Activated CD8-positive, alpha-beta T cell treated with anti-CD3 and anti-CD28 coated beads for 36 hours (primary cell): ENCODE measurements around the gene GSE1. TPM values are rescaled to one million over a fixed set of nuclear protein-coding genes. Genes with fewer than 3 reads are reported as not detected.

Experiments used
- ATAC-seq: fragments of 200-7000 bp; cut with Tn5 transposase; one replicate; pipeline ENCODE4 v1.10.0; 2021; ENCODE audit warnings: mild to moderate bottlenecking, moderate library complexity
- CTCF ChIA-PET: fragments of 350-600 bp; sonication (Branson Sonifier 250); formaldehyde crosslinking; loops from one replicate; lab custom pipeline; 2021; ENCODE audit warnings: antibody characterized with exemption; lab: Charles Lee
- POLR2A ChIA-PET: fragments of 350-600 bp; sonication (Branson Sonifier 250); formaldehyde crosslinking; loops from one replicate; lab custom pipeline; 2021; ENCODE audit warnings: antibody characterized with exemption; lab: Charles Lee
- DNase-seq: peaks from one replicate; pipeline ENCODE4 v3.0.0-alpha.2; 2020
- H3K27ac Mint-ChIP-seq: one replicate; pipeline ENCODE4 v1.8.0; 2021; ENCODE audit warnings: mild to moderate bottlenecking, mixed read lengths
- H3K27me3 Mint-ChIP-seq: one replicate; pipeline ENCODE4 v1.8.0; 2021; ENCODE audit warnings: mixed read lengths
- H3K36me3 Mint-ChIP-seq: one replicate; pipeline ENCODE4 v1.8.0; 2021; ENCODE audit warnings: low read depth, mixed read lengths
- H3K4me1 Mint-ChIP-seq: one replicate; pipeline ENCODE4 v1.8.0; 2021; ENCODE audit warnings: low read depth, mixed read lengths
- H3K4me3 Mint-ChIP-seq: one replicate; pipeline ENCODE4 v1.8.0; 2021; ENCODE audit warnings: mild to moderate bottlenecking, moderate library complexity, mixed read lengths
- H3K9me3 Mint-ChIP-seq: one replicate; pipeline ENCODE4 v1.8.0; 2021; ENCODE audit warnings: mixed read lengths
- intact Hi-C: fragments of 100-400 bp; cut with micrococcal nuclease; formaldehyde crosslinking; loops from one replicate; pipeline ENCODE4 v1.10.0; 2022
- total RNA-seq, 2 experiments: library from RNA; stranded (reverse); gene quantifications; one replicate each; pipeline ENCODE4 v1.2.3, GENCODE V29; 2021
- TF ChIP-seq, protein P1 (sequence below): fragments of 200-600 bp; IDR thresholded peaks from one replicate; pipeline ENCODE4 v1.8.0; 2022; ENCODE audit warnings: antibody characterized with exemption, mild to moderate bottlenecking

GSE1 gene
- total RNA-seq, 2 experiments from 2014 or later = 33.6 to 34.5 TPM

DNA sequence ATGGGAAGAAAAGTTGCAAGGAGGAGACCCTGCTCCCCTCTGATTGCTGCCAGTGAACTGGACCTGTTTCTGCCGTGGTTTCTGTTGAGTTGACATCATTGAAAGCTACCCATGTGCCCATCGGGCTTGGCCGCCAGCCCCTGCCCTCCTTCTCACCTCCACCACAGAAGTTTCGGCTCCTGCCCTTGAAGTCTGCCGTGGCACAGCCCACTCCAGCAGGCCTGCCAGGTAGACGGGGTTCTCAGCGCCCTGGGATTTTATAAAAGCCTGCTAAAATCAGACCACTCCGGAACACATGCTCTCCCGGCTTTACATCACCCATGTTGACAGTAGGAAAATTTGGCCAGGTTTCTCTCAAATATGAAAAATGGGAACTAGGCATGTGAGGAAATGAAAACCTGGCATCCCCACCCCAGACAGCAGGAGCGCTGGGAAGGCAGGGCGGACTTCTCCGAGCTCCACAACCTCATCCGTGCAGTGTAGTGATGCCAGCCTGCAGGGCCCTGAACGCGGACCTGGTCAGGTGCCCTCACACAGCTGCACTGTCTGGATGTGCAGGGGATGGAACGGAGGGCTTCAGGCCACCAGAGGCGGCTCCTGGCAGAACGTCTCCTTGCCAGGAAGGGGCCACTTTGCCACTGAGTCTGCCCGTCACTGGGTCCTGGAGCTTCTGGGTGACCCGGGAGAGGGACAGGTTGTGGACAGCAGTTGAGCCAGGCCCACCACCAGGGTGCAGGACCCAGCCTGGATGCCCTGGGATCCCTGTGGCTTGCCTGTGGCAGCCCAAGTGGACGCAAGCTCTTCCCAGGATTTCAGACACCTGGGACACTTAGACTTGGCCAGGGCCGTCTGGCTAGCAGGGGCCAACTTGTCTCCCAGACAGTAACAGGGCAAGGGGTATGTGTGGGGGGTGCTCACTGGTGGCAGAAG is 6.9 kb upstream of the GSE1 start:
- DNase-seq (no peak), ATAC-seq (no peak)
- H3K4me3 Mint-ChIP-seq = no peak overlapping the region
- ChIA-PET POLR2A (interaction anchor here (1.0 kb wide), 1 partner anchor 41 kb away, joined by 3 read pairs; no protein-coding TSS in a partner anchor), CTCF (interaction anchor here (0.8 to 2.1 kb wide), 6 partner anchors 9 to 190 kb away, joined by 3 to 8 read pairs (median 4); no protein-coding TSS in a partner anchor)
- H3K27ac Mint-ChIP-seq = no peak overlapping the region
- H3K4me1 Mint-ChIP-seq = peaks cover 41% of the 10 kb centered on the region
- TF ChIP-seq, protein P1, sequence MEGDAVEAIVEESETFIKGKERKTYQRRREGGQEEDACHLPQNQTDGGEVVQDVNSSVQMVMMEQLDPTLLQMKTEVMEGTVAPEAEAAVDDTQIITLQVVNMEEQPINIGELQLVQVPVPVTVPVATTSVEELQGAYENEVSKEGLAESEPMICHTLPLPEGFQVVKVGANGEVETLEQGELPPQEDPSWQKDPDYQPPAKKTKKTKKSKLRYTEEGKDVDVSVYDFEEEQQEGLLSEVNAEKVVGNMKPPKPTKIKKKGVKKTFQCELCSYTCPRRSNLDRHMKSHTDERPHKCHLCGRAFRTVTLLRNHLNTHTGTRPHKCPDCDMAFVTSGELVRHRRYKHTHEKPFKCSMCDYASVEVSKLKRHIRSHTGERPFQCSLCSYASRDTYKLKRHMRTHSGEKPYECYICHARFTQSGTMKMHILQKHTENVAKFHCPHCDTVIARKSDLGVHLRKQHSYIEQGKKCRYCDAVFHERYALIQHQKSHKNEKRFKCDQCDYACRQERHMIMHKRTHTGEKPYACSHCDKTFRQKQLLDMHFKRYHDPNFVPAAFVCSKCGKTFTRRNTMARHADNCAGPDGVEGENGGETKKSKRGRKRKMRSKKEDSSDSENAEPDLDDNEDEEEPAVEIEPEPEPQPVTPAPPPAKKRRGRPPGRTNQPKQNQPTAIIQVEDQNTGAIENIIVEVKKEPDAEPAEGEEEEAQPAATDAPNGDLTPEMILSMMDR = no peak
- intact Hi-C loops = no loop called here
- no peaks in the 10 kb centered on the region for H3K36me3 Mint-ChIP-seq
- no peaks in the 10 kb centered on the region for H3K9me3 Mint-ChIP-seq
- no peaks in the 10 kb centered on the region for H3K27me3 Mint-ChIP-seq

GRCh38 chr16:85606904-85607303 is 6.2 kb upstream of the GSE1 start:
- intact Hi-C loops = no loop called here

DNA sequence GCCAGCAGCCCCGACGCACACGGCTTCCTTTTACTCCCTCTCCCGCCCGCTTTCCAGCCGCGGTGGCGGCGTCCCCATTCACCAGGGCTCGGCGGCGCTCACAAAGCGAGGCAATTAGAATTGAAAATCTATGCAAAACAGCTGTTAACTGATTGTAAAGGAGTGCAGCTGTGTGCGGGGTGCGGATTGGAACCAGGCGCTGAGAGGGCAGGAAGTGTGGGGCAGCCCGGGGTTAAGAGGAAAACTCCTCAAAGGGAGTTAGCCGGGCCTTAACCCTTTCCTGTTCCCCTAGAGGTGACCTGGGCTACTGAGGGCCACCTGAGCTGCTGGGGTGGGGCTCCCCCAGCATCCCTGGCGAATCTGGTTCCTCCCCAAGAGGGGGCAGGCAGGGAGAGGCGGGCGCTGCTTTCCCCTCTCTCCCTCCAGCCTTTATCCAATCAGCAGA is 5.8 kb upstream of the GSE1 start:
- Mint-ChIP-seq H3K27me3 (no peaks in the 10 kb centered on the region), H3K4me3 (no peak overlapping the region), H3K4me1 (peaks cover 41% of the 10 kb centered on the region), H3K27ac (no peak overlapping the region), H3K9me3 (no peaks in the 10 kb centered on the region), H3K36me3 (no peaks in the 10 kb centered on the region)
- CTCF ChIA-PET = interaction anchor here (0.8 to 2.1 kb wide), 8 partner anchors 9 to 191 kb away, joined by 3 to 8 read pairs (median 4); no protein-coding TSS in a partner anchor
- DNase-seq (peak; percentile 31), ATAC-seq (no peak)
- POLR2A ChIA-PET = interaction anchor here (1.2 kb wide), 1 partner anchor 57 kb away, joined by 3 read pairs; no protein-coding TSS in a partner anchor
- TF ChIP-seq, protein P1 = no peak
- intact Hi-C loops = no loop called here

More at GRCh38 chr16:85606904-85607303, 6.2 kb upstream of the GSE1 start:
- ChIA-PET POLR2A (interaction anchor here (1.2 kb wide), 1 partner anchor 57 kb away, joined by 3 read pairs; no protein-coding TSS in a partner anchor), CTCF (interaction anchor here (0.8 to 2.1 kb wide), 8 partner anchors 9 to 191 kb away, joined by 3 to 8 read pairs (median 4); no protein-coding TSS in a partner anchor)
- Mint-ChIP-seq H3K4me1 (peaks cover 41% of the 10 kb centered on the region), H3K9me3 (no peaks in the 10 kb centered on the region), H3K27me3 (no peaks in the 10 kb centered on the region), H3K4me3 (no peak overlapping the region), H3K27ac (no peak overlapping the region), H3K36me3 (no peaks in the 10 kb centered on the region)
- TF ChIP-seq, protein P1 = no peak
- ATAC-seq = no peak
- DNase-seq = no peak

DNA sequence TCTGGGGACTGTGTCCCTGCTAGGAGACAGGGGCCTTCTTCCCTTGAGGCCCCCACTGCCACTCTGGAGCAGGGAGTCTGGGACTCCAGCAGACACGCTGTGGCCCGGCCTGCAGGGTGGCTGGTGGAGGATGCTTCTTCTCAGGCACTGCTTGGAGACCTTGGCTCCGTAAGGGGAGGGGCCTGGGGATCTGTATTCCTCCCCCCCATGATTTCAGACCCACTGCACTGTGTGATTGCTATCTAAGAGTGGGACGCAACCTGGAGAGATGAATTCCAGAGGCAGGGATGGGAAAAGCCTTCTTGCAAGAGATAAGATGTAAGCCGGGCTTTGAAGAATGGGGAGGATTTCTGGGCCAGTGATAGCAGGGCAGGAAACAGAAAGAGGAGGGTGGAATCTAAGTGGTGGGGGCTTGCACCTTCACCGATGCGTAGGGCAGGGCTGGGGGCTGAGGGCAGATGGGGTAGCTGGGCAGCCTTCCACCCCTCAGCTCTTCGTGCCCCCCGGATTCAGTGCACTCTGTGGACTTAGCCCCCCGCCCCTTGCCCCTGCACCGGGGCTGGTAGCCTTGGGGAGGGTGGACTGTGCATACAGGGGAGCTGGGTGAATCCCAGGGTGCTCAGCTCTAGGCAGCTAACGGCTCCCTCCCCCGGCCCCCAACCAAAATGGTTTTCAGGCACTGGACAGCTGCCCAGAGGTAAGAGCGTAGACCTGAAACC is 5.2 kb upstream of the GSE1 start:
- intact Hi-C loops = no loop called here
- no peak overlapping the region for H3K4me3 Mint-ChIP-seq
- CTCF ChIA-PET = interaction anchor here (1.2 to 2.1 kb wide), 6 partner anchors 8 to 192 kb away, joined by 3 to 8 read pairs (median 6); no protein-coding TSS in a partner anchor
- H3K36me3 Mint-ChIP-seq = no peaks in the 10 kb centered on the region
- H3K27me3 Mint-ChIP-seq = no peaks in the 10 kb centered on the region
- POLR2A ChIA-PET = interaction anchor here (1.2 kb wide), 1 partner anchor 58 kb away, joined by 3 read pairs; no protein-coding TSS in a partner anchor
- H3K4me1 Mint-ChIP-seq = peaks cover 41% of the 10 kb centered on the region
- H3K9me3 Mint-ChIP-seq = no peaks in the 10 kb centered on the region
- TF ChIP-seq, protein P1 = no peak
- no peak overlapping the region for H3K27ac Mint-ChIP-seq
- DNase-seq (no peak), ATAC-seq (no peak)
